Testis (tissue), 2 donors: ENCODE data around the gene HFE.

Experiments used
- CTCF ChIP-seq, 3 experiments: fragments of 450-650 bp in 2 of 3; fragments of 200-600 bp in 1 of 3; sonication (generic) in 1 of 3; IDR thresholded peaks; one replicate each; pipeline ENCODE4 v1.5.1; 2016 to 2019; ENCODE audit warnings: antibody characterized with exemption in 3 of 3, mild to moderate bottlenecking in 2 of 3, moderate library complexity in 1 of 3
- POLR2A ChIP-seq: fragments of 450-650 bp; IDR thresholded peaks from one replicate; pipeline ENCODE4 v1.6.1; 2017; ENCODE audit warnings: antibody characterized with exemption, mild to moderate bottlenecking, moderate library complexity

- peak in 1 of 3 experiments; percentile 4 for TF ChIP-seq CTCF (IDR thresholded peaks at IDR 0.05)
- peak; percentile 84 for TF ChIP-seq POLR2A
These were observed 36.4 kb downstream of the HFE start for GRCh38 chr6:26123675-26123946.
